Neural cell (in vitro differentiated cells): Measurements from ENCODE around the gene CDKAL1. TPM values are rescaled to one million over a fixed set of nuclear protein-coding genes. Genes with fewer than 3 reads are reported as not detected.

Source experiments
- H2AFZ ChIP-seq: fragments of 200-600, 300-800 bp; sonication (generic), shearing (Covaris generic); 2 replicates; pipeline ENCODE4 v1.6.0; 2014; ENCODE audit warnings: low read depth, mild to moderate bottlenecking, antibody characterized with exemption, low read length, moderate library complexity
- H3F3A ChIP-seq: fragments of 200-600 bp; shearing (Covaris generic); 2 replicates; pipeline ENCODE4 v1.6.1; 2016; ENCODE audit warnings: mild to moderate bottlenecking, moderate library complexity, mixed read lengths, antibody characterized with exemption, low read length; ENCODE audit not compliant: insufficient read depth, poor library complexity, severe bottlenecking
- H3K27ac ChIP-seq: fragments of 200-600, 300-800 bp; sonication (generic), shearing (Covaris generic); 2 replicates; pipeline ENCODE4 v1.5.1; 2014; ENCODE audit warnings: mild to moderate bottlenecking, low read length, moderate library complexity
- H3K27me3 ChIP-seq: fragments of 300-800, 200-600 bp; sonication (generic), shearing (Covaris generic); 2 replicates; pipeline ENCODE4 v1.6.0; 2014; ENCODE audit warnings: mild to moderate bottlenecking, low read depth, low read length, moderate library complexity; ENCODE audit not compliant: insufficient read depth
- H3K36me3 ChIP-seq: fragments of 300-800, 200-600 bp; sonication (generic), shearing (Covaris generic); 2 replicates; pipeline ENCODE4 v1.5.1; 2014; ENCODE audit warnings: mild to moderate bottlenecking, antibody characterized with exemption, low read length, moderate library complexity; ENCODE audit not compliant: insufficient read depth
- H3K4me2 ChIP-seq: fragments of 300-800, 200-600 bp; sonication (generic), shearing (Covaris generic); 2 replicates; pipeline ENCODE4 v1.6.0; 2014; ENCODE audit warnings: mild to moderate bottlenecking, low read length
- H3K4me3 ChIP-seq: fragments of 300-800, 200-600 bp; sonication (generic), shearing (Covaris generic); 2 replicates; pipeline ENCODE4 v1.5.1; 2014; ENCODE audit warnings: mild to moderate bottlenecking, low read length, moderate library complexity
- H3K79me2 ChIP-seq: fragments of 200-600 bp; shearing (Covaris generic); replicated peaks from 2 replicates; pipeline ENCODE4 v1.6.0; 2014; ENCODE audit warnings: mild to moderate bottlenecking, low read length, moderate library complexity; ENCODE audit not compliant: insufficient read depth
- H3K9ac ChIP-seq: fragments of 300-800, 200-600 bp; sonication (generic), shearing (Covaris generic); 2 replicates; pipeline ENCODE4 v1.6.1; 2016; ENCODE audit warnings: mild to moderate bottlenecking, low read length, mixed read lengths
- H3K9me2 ChIP-seq: fragments of 200-600 bp; shearing (Covaris generic); 2 replicates; pipeline ENCODE4 v1.6.1; 2016; ENCODE audit warnings: mild to moderate bottlenecking, low read length, mixed read lengths; ENCODE audit not compliant: insufficient read depth
- H3K9me3 ChIP-seq: fragments of 200-600, 300-800 bp; sonication (generic), shearing (Covaris generic); 2 replicates; pipeline ENCODE4 v1.6.1; 2016; ENCODE audit warnings: mild to moderate bottlenecking, mixed run types, low read length, moderate library complexity, mixed read lengths
- H4K20me1 ChIP-seq: fragments of 200-600 bp; shearing (Covaris generic); 2 replicates; pipeline ENCODE4 v1.6.1; 2016; ENCODE audit warnings: mild to moderate bottlenecking, mixed run types; ENCODE audit not compliant: insufficient read depth
- CTCF ChIP-seq: fragments of 450-650 bp; IDR thresholded peaks from 2 replicates; pipeline ENCODE4 v1.5.1; 2014; ENCODE audit warnings: antibody characterized with exemption, mild to moderate bottlenecking, moderate library complexity; ENCODE audit not compliant: poor library complexity, severe bottlenecking
- EP300 ChIP-seq: fragments of 450-650 bp; conservative IDR thresholded peaks from 2 replicates; pipeline ENCODE4 v1.6.1; 2014; ENCODE audit warnings: antibody characterized with exemption, mild to moderate bottlenecking, moderate library complexity; ENCODE audit not compliant: poor library complexity, severe bottlenecking
- EZH2 ChIP-seq: fragments of 200-600, 300-800 bp; shearing (Covaris generic), sonication (generic); IDR thresholded peaks from 2 replicates; pipeline ENCODE4 v1.6.1; 2014; ENCODE audit warnings: antibody characterized with exemption, low read length, borderline replicate concordance, mild to moderate bottlenecking; ENCODE audit not compliant: insufficient read depth, poor library complexity, severe bottlenecking
- MXI1 ChIP-seq: fragments of 450-650 bp; conservative IDR thresholded peaks from 2 replicates; pipeline ENCODE4 v1.6.1; 2014; ENCODE audit warnings: antibody characterized with exemption, mild to moderate bottlenecking; ENCODE audit not compliant: poor library complexity, severe bottlenecking
- POLR2AphosphoS5 ChIP-seq: IDR thresholded peaks from 2 replicates; pipeline ENCODE4 v1.6.1; 2012
- RAD21 ChIP-seq: fragments of 450-650 bp; conservative IDR thresholded peaks from 2 replicates; pipeline ENCODE4 v1.6.1; 2014; ENCODE audit warnings: antibody characterized with exemption, mild to moderate bottlenecking, moderate library complexity
- REST ChIP-seq: IDR thresholded peaks from 2 replicates; pipeline ENCODE4 v1.6.1; 2012; ENCODE audit warnings: borderline replicate concordance
- SMC3 ChIP-seq: fragments of 450-650 bp; conservative IDR thresholded peaks from 2 replicates; pipeline ENCODE4 v1.6.1; 2014; ENCODE audit warnings: antibody characterized with exemption, mild to moderate bottlenecking, moderate library complexity; ENCODE audit not compliant: poor library complexity
- TAF1 ChIP-seq: IDR thresholded peaks from 2 replicates; pipeline ENCODE4 v1.6.1; 2012; ENCODE audit warnings: low read depth
- polyA plus RNA-seq: library from polyadenylated mRNA; depleted of rRNA; stranded (reverse); fragments of >200 nt; gene quantifications from 2 replicates; pipeline ENCODE4 v1.2.3, GENCODE V29; 2014

Gene CDKAL1
- polyA plus RNA-seq, 1 donor from 2014 or later: 10.7 TPM

- Histone ChIP-seq H3K79me2 (no peaks in the 10 kb centered on the region), H3F3A (no peaks in the 10 kb centered on the region), H3K4me2 (no peak overlapping the region), H3K4me3 (no peak overlapping the region), H3K9ac (no peak overlapping the region), H3K27me3 (no peaks in the 10 kb centered on the region), H3K27ac (no peak overlapping the region), H4K20me1 (no peaks in the 10 kb centered on the region), H2AFZ (no peak overlapping the region), H3K9me3 (no peaks in the 10 kb centered on the region), H3K9me2 (no peaks in the 10 kb centered on the region), H3K36me3 (no peaks in the 10 kb centered on the region)
- TF ChIP-seq POLR2AphosphoS5: no peak
These were observed 266.0 kb downstream of the CDKAL1 start for GRCh38 chr6:20800229-20800628.

GRCh38 chr6:20800653-20801052, 266.4 kb downstream of the CDKAL1 start:
- H3K36me3 ChIP-seq: no peaks in the 10 kb centered on the region
- no peak overlapping the region for H3K27ac ChIP-seq
- no peaks in the 10 kb centered on the region for H3K9me3 ChIP-seq
- no peaks in the 10 kb centered on the region for H3K9me2 ChIP-seq
- H2AFZ ChIP-seq: no peak overlapping the region
- H3K27me3 ChIP-seq: no peaks in the 10 kb centered on the region
- no peak overlapping the region for H3K4me2 ChIP-seq
- H3F3A ChIP-seq: no peaks in the 10 kb centered on the region
- H4K20me1 ChIP-seq: no peaks in the 10 kb centered on the region
- H3K79me2 ChIP-seq: no peaks in the 10 kb centered on the region
- TF ChIP-seq POLR2AphosphoS5 (no peak), SMC3 (no peak), EZH2 (no peak), EP300 (no peak), RAD21 (no peak), CTCF (no peak), MXI1 (no peak), TAF1 (no peak), REST (no peak)
- H3K4me3 ChIP-seq: no peak overlapping the region
- H3K9ac ChIP-seq: no peak overlapping the region

- Histone ChIP-seq H3K27me3 (no peaks in the 10 kb centered on the region), H3K9ac (no peak overlapping the region), H4K20me1 (no peaks in the 10 kb centered on the region), H2AFZ (no peak overlapping the region), H3F3A (no peaks in the 10 kb centered on the region), H3K36me3 (no peaks in the 10 kb centered on the region), H3K4me3 (no peak overlapping the region), H3K9me2 (no peaks in the 10 kb centered on the region), H3K4me2 (no peak overlapping the region), H3K79me2 (no peaks in the 10 kb centered on the region), H3K27ac (no peak overlapping the region), H3K9me3 (no peaks in the 10 kb centered on the region)
- TF ChIP-seq EZH2 (no peak), RAD21 (no peak), EP300 (no peak), SMC3 (no peak), REST (no peak), TAF1 (no peak), CTCF (no peak), MXI1 (no peak), POLR2AphosphoS5 (no peak)
These were observed 267.3 kb downstream of the CDKAL1 start for GRCh38 chr6:20801595-20801994.
